Bronchial smooth muscle cell (primary cell): ENCODE data around the gene IGSF10. TPM values are rescaled to one million over a fixed set of nuclear protein-coding genes. Genes with fewer than 3 reads are reported as not detected.

Experiments used
- total RNA-seq: library from RNA; depleted of rRNA; stranded (reverse); fragments of >200 nt; gene quantifications from 2 replicates; pipeline ENCODE4 v1.2.1, GENCODE V29; 2014

IGSF10 gene
- 0.94 and 2.0 TPM in 2 replicates for total RNA-seq

DNA sequence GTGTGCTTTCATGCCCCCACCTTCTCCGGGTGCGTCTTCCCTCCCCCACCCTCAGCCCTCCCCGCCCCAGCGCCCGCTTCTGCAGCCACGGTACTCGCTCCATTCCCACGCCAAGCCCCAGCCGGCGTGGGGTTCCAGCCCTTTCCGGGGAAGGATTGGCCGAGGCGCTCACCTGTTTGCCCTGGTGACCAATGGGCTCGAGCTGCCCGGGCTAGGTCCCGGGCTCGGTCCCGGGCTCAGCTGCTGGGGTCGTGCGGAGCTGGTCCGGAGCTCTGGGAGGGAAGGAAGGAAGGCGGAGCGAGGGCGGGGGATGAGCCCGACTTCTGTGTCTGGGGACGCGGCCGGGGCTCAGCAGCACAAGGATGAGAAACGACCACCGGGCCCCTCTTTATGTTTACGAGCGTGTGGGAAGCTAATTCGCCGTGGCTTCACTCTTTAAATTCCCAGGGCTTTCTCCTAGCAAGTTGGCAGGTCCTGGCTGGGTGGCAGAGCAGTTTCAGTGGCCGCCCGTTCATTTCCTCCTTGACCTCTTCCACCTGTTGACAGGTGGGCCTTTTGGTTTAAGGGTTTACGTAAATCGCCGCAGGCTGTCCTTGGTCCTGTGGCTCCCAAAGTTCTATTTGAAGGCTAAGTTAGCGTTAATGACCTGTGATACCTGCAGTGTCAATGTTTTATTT lies at the start of gene IGSF10:
Gene IGSF10, minus strand, starts transcription at position 288 of the 677 bp plus-strand sequence. CDS start 2,352 bp downstream, outside the sequence.

Other genes starting within 250 kb of the IGSF10 start
- not detected in 2 replicates for gene P2RY14, start 182.5 kb downstream of the IGSF10 start, total RNA-seq
- 0.16 TPM in 1 of 2 replicates, not detected in the other for gene GPR87, start 144.2 kb downstream of the IGSF10 start, total RNA-seq
- gene P2RY13, start 131.5 kb downstream of the IGSF10 start, total RNA-seq, result not detected in 2 replicates
- 0.09 and 0.16 TPM in 2 replicates for gene P2RY12, start 76.3 kb downstream of the IGSF10 start, total RNA-seq